HEK293 (cell line): Measurements from ENCODE around the gene KDM5A.
A peak's percentile ranks its signal among the peaks of the same experiment; 100 is the strongest.

ENCODE experiments used
- CTCF ChIA-PET: fragments of 350-600 bp; formaldehyde crosslinking; extraction: SDS; loops from one replicate; lab custom pipeline; 2021; ENCODE audit warnings: antibody characterized with exemption; lab: Yijun Ruan, JAX
- POLR2A ChIA-PET: fragments of 300-600 bp; formaldehyde crosslinking; extraction: SDS; loops from one replicate; lab custom pipeline; 2020; ENCODE audit warnings: antibody characterized with exemption, inconsistent platforms; lab: Yijun Ruan, JAX
- H3K27ac ChIP-seq: fragments of 200-500 bp; sonication (Bioruptor generic); 2 replicates; pipeline ENCODE4 v1.5.1; 2014; ENCODE audit warnings: low read depth, low read length, control low read depth, inconsistent platforms; ENCODE audit errors: extremely low read depth
- H3K36me3 ChIP-seq, 2 experiments: fragments of 200-500 bp in 1 of 2; sonication (Bioruptor generic) in 1 of 2; 1 replicate in 1 of 2; 2 replicates in 1 of 2; pipeline ENCODE4 v1.5.1; 2014 to 2017; ENCODE audit warnings: inconsistent platforms in 2 of 2, low read length in 2 of 2; ENCODE audit not compliant: control insufficient read depth in 2 of 2, insufficient read depth in 1 of 2
- H3K4me1 ChIP-seq: fragments of 200-500 bp; sonication (Bioruptor generic); 2 replicates; pipeline ENCODE4 v1.5.1; 2014; ENCODE audit warnings: mild to moderate bottlenecking, low read length, inconsistent platforms; ENCODE audit not compliant: control insufficient read depth, insufficient read depth
- H3K4me3 ChIP-seq: 2 replicates; pipeline ENCODE4 v1.5.1; 2011; ENCODE audit warnings: low read depth, mild to moderate bottlenecking, control low read depth, low read length, moderate library complexity
- H3K9me3 ChIP-seq: fragments of 200-500 bp; sonication (Bioruptor generic); 2 replicates; pipeline ENCODE4 v1.5.1; 2014; ENCODE audit warnings: low read depth, low read length, inconsistent platforms; ENCODE audit not compliant: control insufficient read depth, insufficient read depth
- BCL6B ChIP-seq: fragments of 450-650 bp; formaldehyde crosslinking; IDR thresholded peaks from 2 replicates; pipeline ENCODE4 v1.5.1; 2017; ENCODE audit warnings: missing biosample characterization, missing genetic modification characterization
- GLIS2 ChIP-seq: fragments of 450-650 bp; formaldehyde crosslinking; IDR thresholded peaks from 2 replicates; pipeline ENCODE4 v1.5.1; 2016; ENCODE audit warnings: missing biosample characterization, missing genetic modification characterization
- MZF1 ChIP-seq: fragments of 450-650 bp; formaldehyde crosslinking; IDR thresholded peaks from 2 replicates; pipeline ENCODE4 v1.5.1; 2017; ENCODE audit warnings: missing biosample characterization, missing genetic modification characterization, borderline replicate concordance
- TRIM28 ChIP-seq: IDR thresholded peaks from 2 replicates; pipeline ENCODE4 v1.6.1; 2011; ENCODE audit warnings: low read length, control low read depth, borderline replicate concordance
- TSHZ1 ChIP-seq: fragments of 450-650 bp; formaldehyde crosslinking; IDR thresholded peaks from 2 replicates; pipeline ENCODE4 v1.5.1; 2016; ENCODE audit warnings: missing biosample characterization, missing genetic modification characterization, borderline replicate concordance
- WT1 ChIP-seq: fragments of 450-650 bp; formaldehyde crosslinking; IDR thresholded peaks from 2 replicates; pipeline ENCODE4 v1.5.1; 2016; ENCODE audit warnings: missing biosample characterization, missing genetic modification characterization
- ZFP3 ChIP-seq: fragments of 450-650 bp; formaldehyde crosslinking; IDR thresholded peaks from 2 replicates; pipeline ENCODE4 v1.5.1; 2016; ENCODE audit warnings: low read depth, missing biosample characterization, missing genetic modification characterization
- ZNF239 ChIP-seq: fragments of 450-650 bp; formaldehyde crosslinking; IDR thresholded peaks from 2 replicates; pipeline ENCODE4 v1.5.1; 2016; ENCODE audit warnings: missing biosample characterization, missing genetic modification characterization
- ZNF341 ChIP-seq: fragments of 450-650 bp; formaldehyde crosslinking; IDR thresholded peaks from 2 replicates; pipeline ENCODE4; 2016; ENCODE audit warnings: low read depth, missing biosample characterization, missing genetic modification characterization
- ZNF555 ChIP-seq: fragments of 450-650 bp; formaldehyde crosslinking; conservative IDR thresholded peaks from 2 replicates; pipeline ENCODE4 v1.5.1; 2017; ENCODE audit warnings: missing biosample characterization, mild to moderate bottlenecking, missing genetic modification characterization, inconsistent platforms
- ZNF623 ChIP-seq: fragments of 450-650 bp; formaldehyde crosslinking; IDR thresholded peaks from 2 replicates; pipeline ENCODE4 v1.5.1; 2016; ENCODE audit warnings: missing biosample characterization, missing genetic modification characterization
- ZNF776 ChIP-seq: fragments of 450-650 bp; formaldehyde crosslinking; IDR thresholded peaks from 2 replicates; pipeline ENCODE4 v1.5.0; 2017; ENCODE audit warnings: missing biosample characterization, missing genetic modification characterization, borderline replicate concordance
- ZNF837 ChIP-seq: fragments of 450-650 bp; formaldehyde crosslinking; IDR thresholded peaks from 2 replicates; pipeline ENCODE4 v1.5.1; 2016; ENCODE audit warnings: missing biosample characterization, missing genetic modification characterization
- ZSCAN30 ChIP-seq: fragments of 450-650 bp; IDR thresholded peaks from 2 replicates; pipeline ENCODE4 v1.5.1; 2018; ENCODE audit warnings: missing biosample characterization, mild to moderate bottlenecking, missing genetic modification characterization, moderate library complexity
- ZXDB ChIP-seq: fragments of 450-650 bp; formaldehyde crosslinking; IDR thresholded peaks from 2 replicates; pipeline ENCODE4 v1.5.1; 2016; ENCODE audit warnings: missing biosample characterization, missing genetic modification characterization
- TF ChIP-seq, protein P1 (sequence below): fragments of 450-650 bp; formaldehyde crosslinking; IDR thresholded peaks from 2 replicates; pipeline ENCODE4 v1.5.1; 2016; ENCODE audit warnings: missing biosample characterization, missing genetic modification characterization
- TF ChIP-seq, protein P2 (sequence below): fragments of 450-650 bp; formaldehyde crosslinking; IDR thresholded peaks from 2 replicates; pipeline ENCODE4 v1.5.1; 2016; ENCODE audit warnings: missing biosample characterization, missing genetic modification characterization

The KDM5A gene

GRCh38 chr12:232731-233614 lies 156.1 kb downstream of the KDM5A start:
- Histone ChIP-seq H3K4me3 (no peak overlapping the region), H3K4me1 (no peaks in the 10 kb centered on the region), H3K36me3 (no peaks in the 10 kb centered on the region), H3K27ac (no peak overlapping the region), H3K9me3 (no peaks in the 10 kb centered on the region)
- ChIA-PET POLR2A (no interaction called here), CTCF (interaction anchor here (1.1 to 1.9 kb wide), 2 partner anchors 13 to 14 kb away, joined by 3 to 6 read pairs; no protein-coding TSS in a partner anchor)
- TF ChIP-seq TSHZ1 (tag by site-specific recombination) (no peak), ZNF341 (tag by site-specific recombination) (peak; percentile 42; the same call in 1 of the 2 replicates)

DNA sequence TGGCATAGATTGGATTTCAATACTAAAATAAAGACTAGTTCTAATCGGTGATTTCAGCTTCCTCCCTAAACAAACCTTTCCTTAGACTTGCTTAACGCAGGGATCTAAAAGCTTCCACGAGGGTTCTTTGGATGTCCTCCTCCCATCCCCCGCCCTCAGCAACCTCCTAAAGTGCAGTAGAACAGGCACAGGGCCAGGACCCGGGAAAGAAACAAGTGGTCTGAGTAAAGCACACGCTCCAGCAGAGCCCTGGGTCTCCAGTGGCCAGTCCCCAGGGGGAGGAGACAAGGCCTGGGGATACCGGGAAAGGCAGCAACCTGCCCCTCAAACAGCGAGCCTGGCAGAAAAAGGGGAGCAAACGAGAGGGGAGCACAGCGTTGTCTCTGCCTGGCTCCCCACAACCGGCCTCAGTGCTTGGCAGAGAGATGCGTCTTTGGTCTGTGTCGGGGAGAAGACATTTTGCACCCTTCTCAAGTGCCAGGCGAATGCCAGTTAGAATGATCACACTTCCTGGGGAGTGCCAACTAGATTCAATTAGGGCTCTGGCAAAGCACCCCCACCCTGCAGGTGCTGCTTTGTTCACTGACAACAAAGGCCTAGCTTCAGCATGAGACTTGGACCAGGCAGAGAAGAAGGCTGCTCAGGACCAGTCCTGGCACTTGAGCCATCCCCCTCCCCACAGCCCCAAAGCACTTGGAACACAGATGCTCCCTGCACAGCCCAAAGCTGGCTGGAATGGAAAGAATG lies 158.0 kb downstream of the KDM5A start:
- Histone ChIP-seq H3K27ac (no peak overlapping the region), H3K4me1 (no peaks in the 10 kb centered on the region), H3K9me3 (no peaks in the 10 kb centered on the region), H3K36me3 (no peaks in the 10 kb centered on the region), H3K4me3 (no peak overlapping the region)
- POLR2A ChIA-PET: no interaction called here
- CTCF ChIA-PET: interaction anchor here (1.5 to 1.9 kb wide), 2 partner anchors 11 to 12 kb away, joined by 4 to 6 read pairs; no protein-coding TSS in a partner anchor
- TF ChIP-seq, protein P1, sequence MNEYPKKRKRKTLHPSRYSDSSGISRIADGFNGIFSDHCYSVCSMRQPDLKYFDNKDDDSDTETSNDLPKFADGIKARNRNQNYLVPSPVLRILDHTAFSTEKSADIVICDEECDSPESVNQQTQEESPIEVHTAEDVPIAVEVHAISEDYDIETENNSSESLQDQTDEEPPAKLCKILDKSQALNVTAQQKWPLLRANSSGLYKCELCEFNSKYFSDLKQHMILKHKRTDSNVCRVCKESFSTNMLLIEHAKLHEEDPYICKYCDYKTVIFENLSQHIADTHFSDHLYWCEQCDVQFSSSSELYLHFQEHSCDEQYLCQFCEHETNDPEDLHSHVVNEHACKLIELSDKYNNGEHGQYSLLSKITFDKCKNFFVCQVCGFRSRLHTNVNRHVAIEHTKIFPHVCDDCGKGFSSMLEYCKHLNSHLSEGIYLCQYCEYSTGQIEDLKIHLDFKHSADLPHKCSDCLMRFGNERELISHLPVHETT: no peak
- no peak for TF ChIP-seq TRIM28
- no peak for TF ChIP-seq GLIS2 (tag by site-specific recombination)
- no peak for TF ChIP-seq ZNF555 (tag by site-specific recombination)
- no peak for TF ChIP-seq ZFP3 (tag by site-specific recombination)
- TF ChIP-seq WT1 (tag by site-specific recombination): no peak
- no peak for TF ChIP-seq ZNF837 (tag by site-specific recombination)
- TF ChIP-seq, protein P2, sequence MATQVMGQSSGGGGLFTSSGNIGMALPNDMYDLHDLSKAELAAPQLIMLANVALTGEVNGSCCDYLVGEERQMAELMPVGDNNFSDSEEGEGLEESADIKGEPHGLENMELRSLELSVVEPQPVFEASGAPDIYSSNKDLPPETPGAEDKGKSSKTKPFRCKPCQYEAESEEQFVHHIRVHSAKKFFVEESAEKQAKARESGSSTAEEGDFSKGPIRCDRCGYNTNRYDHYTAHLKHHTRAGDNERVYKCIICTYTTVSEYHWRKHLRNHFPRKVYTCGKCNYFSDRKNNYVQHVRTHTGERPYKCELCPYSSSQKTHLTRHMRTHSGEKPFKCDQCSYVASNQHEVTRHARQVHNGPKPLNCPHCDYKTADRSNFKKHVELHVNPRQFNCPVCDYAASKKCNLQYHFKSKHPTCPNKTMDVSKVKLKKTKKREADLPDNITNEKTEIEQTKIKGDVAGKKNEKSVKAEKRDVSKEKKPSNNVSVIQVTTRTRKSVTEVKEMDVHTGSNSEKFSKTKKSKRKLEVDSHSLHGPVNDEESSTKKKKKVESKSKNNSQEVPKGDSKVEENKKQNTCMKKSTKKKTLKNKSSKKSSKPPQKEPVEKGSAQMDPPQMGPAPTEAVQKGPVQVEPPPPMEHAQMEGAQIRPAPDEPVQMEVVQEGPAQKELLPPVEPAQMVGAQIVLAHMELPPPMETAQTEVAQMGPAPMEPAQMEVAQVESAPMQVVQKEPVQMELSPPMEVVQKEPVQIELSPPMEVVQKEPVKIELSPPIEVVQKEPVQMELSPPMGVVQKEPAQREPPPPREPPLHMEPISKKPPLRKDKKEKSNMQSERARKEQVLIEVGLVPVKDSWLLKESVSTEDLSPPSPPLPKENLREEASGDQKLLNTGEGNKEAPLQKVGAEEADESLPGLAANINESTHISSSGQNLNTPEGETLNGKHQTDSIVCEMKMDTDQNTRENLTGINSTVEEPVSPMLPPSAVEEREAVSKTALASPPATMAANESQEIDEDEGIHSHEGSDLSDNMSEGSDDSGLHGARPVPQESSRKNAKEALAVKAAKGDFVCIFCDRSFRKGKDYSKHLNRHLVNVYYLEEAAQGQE (tag by site-specific recombination): no peak
- no peak for TF ChIP-seq ZSCAN30 (tag by site-specific recombination)
- no peak for TF ChIP-seq ZXDB (tag by site-specific recombination)
- TF ChIP-seq ZNF776 (tag by site-specific recombination): no peak
- no peak for TF ChIP-seq MZF1 (tag by site-specific recombination)
- TF ChIP-seq TSHZ1 (tag by site-specific recombination): no peak
- no peak for TF ChIP-seq ZNF623
- TF ChIP-seq BCL6B (tag by site-specific recombination): no peak
- no peak for TF ChIP-seq ZNF239 (tag by site-specific recombination)
